ENCODE results near the gene ASPA.
"Not testable (repeated sequence)": the region's sequence is repeated elsewhere in the genome, so short reads cannot be mapped to it uniquely, and the experiment has no call there.

ASPA gene

DNA sequence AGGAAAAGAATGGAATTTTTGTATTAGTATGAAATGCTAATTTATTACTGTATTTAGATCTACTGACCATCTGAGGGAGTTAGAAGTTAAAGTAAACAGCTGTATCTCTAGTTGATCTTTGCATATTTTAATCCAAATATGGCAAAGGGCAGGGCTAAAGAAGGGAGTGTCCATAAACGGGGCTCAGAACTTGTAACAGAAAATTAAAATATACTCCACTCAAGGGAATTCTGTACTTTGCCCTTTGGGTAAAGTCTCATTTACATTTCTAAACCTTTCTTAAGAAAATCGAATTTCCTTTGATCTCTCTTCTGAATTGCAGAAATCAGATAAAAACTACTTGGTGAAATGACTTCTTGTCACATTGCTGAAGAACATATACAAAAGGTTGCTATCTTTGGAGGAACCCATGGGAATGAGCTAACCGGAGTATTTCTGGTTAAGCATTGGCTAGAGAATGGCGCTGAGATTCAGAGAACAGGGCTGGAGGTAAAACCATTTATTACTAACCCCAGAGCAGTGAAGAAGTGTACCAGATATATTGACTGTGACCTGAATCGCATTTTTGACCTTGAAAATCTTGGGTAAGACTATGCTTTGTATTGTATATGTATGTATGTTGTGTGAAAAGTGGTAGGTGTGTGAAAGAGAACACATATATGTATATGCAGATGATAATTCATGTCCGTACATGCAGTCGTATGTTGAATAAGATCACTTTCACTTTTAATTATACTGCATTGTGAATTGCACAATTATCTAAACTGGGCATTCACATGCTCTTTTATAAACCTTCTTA is at the start of gene ASPA:
Gene ASPA, plus strand, starts transcription at position 186 of the 799 bp plus-strand sequence. Its CDS starts 163 bp downstream, at position 349.
- no peak for DNase-seq

DNA sequence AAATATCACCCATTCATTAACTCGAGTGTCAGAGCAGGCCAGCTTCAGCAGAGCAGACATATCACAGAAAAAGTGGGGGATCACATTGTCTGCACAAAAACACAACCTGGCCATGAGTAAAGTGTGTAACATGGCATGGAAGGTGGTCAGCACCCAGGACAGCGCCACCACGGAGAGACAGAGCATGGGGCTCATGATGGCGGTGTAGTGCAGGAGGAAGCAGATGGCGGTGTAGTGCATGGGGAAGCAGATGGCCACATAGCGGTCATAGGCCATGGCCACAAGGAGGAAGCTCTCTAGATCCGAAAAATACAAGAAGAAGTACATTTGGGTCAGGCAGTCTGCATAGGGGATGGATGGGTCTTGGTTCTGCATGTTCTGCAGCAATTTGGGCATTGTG is 42.6 kb upstream of the ASPA start:
- DNase-seq, result not testable (repeated sequence)

DNA sequence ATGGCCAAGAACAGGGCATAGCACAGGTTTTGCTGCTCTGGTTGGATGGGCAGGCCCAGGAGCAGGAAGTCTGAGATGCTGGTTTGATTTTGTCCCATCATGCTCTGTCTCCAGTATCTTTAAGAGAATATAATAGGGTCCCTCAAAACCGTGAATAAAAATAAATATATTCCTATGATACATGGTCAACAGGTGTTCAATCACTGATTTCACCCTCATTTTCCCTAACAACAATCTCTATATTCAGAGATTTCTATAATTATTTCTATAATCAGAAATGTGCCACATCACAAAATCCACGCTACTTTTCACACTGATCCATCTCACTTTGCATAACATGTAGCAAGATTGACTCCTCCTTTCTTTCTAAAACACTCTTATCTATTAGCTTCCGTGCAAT is 42.1 kb upstream of the ASPA start, which contains the start of gene OR1E2:
Gene OR1E2, minus strand, starts transcription at position 101 of the 400 bp plus-strand sequence. Its CDS starts 0 bp downstream, at position 101.
- no peak for DNase-seq

DNA sequence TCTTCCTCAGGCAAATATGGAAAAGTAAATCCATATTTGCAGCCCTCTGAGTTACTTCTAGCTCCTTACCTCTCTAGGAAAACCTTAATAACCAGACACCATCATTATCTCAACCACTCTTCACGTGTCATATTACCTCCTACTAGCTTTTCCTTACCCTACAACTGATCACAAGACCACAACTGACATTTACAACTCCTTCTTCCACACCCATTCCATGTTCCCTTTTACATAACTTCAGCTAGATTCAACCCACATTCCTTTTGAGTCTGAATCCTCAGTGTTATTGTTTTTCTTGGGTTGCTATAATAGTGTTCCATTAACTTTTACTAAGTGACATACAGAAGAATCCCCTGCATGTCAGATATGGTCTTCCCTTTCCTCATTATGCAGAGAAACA is 37.4 kb upstream of the ASPA start:
- DNase-seq, result no peak

DNA sequence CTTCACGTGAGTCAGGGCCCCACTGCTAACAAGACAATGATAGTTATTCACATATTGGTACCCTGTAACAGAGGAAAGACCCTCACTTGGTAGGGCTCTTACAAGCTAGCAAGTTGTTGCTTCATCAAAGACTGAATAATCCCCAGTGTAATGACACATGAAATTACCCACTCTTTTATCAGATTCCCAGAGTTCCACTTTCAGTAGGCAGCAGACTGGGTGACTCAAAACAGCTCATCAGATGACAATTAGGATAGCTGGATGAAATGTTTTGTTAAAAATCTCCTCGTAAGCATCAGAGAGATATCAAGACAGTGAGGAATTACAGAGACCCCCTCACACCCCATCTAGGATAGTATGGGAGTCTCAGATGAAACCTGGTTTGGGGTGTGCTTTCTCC is 35.3 kb upstream of the ASPA start:
- DNase-seq, result no peak

DNA sequence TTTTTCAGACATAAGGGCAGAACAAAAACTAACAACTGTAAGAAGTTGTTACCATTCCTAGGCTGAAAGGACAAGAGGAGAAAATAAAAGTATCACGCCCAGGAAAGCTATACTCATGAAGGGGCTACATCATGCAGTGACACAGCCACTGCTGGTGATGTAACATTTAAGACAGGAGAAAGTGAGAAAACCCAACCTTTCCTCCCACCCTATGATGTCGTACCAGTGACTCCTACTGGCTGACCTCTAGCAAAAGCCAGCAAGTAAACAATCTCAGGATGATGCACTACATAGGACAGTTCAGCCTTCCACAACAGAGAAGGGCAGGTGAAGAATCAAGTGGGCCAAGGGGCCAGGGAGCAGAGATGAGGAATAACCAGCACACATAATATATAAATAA is 28.2 kb upstream of the ASPA start:
- no peak for DNase-seq

DNA sequence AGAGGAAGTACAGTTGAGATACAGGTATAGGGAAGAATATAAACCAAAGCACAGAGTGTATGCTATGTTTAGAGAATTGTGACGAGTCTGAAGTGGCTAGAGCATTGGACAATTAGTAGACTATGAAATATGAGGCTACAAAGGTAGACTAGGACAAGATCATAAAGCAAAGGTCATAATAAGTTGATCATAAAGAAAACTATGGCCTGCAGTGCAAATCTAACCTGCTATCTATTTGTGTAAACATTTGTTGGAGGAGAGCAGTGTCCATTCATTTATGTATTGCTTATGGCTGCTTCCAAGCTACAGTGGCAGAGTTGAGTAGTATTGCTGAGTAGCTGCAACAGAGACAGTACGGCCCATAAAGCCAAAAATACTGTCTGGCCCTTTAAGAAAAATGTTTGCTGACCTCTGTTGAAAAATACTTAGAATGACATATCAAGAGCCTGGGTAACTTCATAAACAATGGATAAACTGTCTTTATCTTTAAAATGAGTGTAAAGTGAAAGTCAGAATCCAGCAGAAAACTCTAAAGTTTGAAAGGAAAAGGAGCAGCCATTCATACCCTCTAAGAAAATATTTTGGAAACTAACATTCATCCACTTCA is 27.6 kb upstream of the ASPA start:
- DNase-seq, result no peak

DNA sequence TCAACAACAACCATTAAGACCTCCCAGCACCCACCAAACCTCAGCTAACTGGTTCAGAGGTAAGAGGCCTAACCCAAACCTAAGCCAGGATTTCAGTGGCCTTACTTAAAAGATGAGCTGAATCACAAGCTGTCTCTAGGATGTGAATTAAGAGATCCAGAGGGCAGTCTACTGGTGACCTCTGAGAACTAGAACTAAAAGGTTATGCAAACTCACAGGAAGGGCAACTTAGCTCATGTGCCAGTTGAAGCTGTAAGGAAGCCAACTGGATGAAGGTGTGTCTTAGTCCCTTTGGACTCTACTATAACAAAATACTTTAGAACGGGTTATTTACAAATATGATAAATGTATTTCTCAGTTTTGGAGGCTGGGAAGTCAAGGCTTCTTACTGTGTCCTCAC is 9.4 kb upstream of the ASPA start:
- DNase-seq, result not testable (repeated sequence)

DNA sequence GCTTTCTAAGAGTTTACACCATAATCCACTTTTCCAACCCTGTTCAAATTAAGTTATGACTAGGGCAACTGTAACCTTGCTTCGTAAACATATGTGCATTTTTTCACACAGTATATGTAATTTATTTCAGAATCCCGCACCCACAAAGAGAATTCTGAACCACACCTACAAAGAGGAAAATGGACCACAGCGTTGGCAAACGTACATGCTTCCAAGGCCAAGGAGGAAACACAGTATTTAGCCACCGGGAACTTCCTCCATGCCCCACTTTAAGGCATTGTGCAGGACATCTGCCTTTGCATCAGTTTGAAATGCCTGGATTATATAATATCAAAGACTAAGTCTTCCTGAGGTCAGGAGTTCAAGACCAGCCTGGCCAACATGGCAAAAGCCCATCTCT is 6.3 kb upstream of the ASPA start:
- DNase-seq, result no peak

DNA sequence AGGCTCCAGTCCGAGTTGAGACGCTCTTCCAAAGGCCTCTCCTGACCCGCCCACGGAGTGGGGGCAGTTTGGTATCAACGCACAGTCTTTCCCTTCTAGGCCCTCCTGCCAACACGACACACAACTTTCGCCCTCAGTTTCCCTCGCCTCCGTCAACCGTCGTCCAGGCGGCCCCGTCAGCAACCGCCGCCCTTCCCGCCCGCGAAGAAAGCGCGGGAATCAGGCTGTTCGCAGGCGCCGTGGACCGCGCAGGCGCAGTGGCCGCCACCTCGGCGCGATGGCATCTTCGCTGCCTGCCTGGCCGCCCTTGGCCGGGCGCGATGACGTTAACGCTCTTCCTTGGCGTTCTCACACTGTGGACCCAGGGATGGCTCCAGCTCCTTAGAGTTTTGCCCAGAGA is 4.2 kb upstream of the ASPA start, which contains the start of gene SPATA22:
Gene SPATA22, minus strand, starts transcription at position 221 of the 400 bp plus-strand sequence. CDS start 2,494 bp downstream, outside the sequence.
- no peak for DNase-seq

DNA sequence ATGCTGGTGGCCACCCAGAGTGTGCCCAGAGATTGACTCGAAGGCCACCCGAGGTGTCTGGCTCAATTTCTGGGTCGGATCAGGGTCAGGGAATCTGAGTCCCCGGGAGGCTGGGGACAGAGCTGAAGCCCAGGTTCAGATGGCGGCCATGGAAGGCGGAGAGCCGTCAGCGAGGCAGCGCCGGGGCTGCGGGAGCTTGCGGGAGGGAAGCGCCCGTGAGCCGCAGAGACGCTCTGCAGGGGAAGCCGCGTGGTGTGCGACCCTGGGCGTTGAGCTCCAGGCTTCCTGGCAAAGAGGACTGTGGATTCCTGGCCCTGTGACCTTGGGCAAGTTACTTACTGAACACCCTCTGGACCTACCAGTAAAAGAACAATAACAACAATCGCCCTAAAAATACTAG is 3.7 kb upstream of the ASPA start:
- DNase-seq, result no peak

DNA sequence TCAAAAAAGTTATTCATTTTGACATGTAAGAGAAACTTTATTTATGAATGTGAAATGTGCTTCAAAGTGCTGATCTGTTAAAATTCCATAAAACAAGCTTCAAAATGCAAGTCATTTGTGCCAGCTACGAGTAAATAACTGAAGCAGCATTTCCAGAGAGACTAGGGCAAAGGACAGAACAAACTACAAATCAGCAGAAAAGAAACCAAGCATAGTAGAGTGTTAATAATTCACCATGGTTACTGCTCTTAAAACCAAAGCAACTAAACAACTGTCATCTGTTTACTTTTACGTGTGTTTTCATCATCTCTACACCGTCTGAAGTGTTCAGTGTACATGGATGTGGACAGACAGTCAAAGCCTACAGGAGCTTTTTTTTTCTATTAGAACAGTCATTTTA is 1.6 kb upstream of the ASPA start:
- no peak for DNase-seq

DNA sequence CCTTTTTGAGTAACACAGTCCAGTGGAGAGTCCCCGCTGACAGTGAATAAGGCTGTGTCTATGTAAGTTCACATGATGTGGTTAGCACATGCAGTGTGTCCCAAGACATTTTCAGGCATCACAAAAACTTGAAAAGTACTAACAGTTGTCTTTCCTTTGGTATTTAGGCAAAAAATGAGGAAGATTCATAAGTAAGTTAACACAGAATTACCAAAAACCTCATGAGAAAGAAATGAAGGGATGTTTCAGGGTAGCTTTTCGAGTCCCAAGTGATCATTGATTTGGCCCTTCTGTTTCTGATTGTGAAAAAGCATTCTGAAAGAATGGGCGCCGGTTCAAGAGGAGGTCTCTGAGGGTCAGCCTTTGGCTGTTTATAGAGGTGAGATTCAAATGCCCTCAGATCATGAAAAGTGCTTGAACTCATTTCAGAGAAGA is 529 bp upstream of the ASPA start:
- no peak for DNase-seq

DNA sequence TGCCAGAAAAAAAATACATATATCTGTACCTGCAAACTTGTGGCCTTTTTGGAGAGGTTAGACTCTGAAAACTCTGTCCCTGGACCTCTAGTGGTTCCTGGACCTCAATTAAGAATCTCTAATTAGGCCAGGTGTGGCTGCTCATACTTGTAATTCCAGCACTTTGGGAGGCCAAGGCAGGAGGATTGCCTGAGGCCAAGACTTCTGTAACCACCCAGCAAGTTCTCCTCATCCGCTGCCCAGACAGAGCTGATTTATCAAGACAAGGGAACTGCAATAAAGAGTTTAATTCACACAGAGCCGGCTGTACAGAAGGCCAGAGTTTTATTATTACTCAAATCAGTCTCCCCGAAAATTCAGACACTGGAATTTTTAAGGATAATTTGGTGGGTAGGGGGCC is 4.2 kb downstream of the ASPA start:
- no peak for DNase-seq

DNA sequence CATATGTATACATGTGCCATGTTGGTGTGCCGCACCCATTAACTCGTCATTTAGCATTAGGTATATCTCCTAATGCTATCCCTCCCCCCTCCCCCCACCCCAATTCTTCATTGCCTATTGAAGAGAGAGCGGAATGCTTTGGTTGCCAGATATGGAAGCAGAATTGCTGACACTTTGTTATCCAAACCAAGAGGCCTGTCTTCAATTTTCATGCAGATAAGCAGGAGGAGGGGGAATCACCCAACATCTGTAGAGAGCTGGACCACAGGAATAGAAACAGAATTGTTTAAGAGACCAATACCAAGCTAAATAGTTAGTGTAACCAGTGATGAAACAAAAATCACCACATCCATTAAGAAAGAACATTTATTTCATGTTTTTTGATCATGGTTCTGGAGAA is 7.1 kb downstream of the ASPA start:
- no peak for DNase-seq

DNA sequence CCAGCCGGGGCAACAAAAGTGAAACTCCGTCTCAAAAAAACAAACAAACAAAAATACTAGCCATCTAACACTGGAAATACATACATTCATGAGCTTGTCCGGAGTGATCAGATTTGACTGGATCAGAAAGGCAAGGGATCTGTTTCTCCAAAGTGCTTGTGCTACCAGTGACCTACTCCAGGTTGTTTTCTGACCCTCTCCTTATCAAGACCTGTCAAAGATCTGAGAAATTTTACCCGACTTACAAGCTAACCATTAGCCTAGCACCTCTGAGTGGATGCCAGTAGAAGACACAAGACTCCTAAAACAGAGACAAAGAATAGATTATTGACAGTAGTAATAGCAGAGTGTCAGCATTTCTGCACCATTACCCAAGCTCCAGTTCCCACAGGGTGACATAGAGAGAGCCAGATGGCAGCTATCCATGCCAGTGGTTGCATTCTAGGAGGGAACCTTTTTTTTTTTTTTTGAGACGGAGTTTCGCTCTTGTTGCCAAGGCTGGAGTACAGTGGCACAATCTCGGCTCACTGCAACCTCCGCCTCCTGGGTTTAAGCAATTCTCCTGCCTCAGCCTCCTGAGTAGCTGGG is 9.8 kb downstream of the ASPA start:
- no peak for DNase-seq

DNA sequence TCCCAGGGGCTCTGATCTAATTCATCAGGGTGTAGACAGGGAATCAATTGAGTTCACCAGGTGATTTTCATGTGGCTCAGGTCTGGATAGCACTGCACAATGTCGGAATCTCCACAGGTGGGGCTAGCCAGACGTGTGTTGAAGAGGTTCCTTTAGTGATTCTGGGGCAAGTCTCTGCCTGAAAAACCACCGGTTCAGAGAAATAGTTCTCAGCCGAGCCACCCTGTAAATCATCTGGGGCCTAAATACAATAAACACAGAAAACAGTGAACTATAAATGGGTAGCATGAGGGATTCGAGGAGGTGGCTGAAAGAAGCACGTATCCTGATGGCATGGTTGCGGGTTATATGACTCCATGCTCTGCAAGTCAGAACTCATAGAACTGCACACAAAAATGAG is 21.3 kb downstream of the ASPA start:
- DNase-seq, result no peak

DNA sequence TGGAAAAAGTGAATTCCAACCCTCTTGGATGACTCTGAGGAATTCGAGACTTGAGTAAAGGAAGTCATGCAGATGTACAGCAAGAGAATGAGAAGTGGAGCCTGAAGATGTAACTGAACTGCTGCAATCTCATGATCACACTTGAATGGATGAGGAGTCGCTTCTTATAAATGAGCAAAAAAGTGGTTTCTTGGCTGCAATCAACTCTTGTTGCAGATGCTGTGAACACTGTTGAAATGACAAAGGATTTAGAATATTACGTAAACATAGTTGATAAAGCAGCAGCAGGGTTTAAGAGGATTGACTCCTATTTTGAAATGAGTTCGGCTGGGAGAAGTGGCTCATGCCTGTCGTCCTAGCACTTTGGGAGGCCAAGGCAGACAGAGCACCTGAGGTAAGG is 25.5 kb downstream of the ASPA start:
- DNase-seq, result no peak

DNA sequence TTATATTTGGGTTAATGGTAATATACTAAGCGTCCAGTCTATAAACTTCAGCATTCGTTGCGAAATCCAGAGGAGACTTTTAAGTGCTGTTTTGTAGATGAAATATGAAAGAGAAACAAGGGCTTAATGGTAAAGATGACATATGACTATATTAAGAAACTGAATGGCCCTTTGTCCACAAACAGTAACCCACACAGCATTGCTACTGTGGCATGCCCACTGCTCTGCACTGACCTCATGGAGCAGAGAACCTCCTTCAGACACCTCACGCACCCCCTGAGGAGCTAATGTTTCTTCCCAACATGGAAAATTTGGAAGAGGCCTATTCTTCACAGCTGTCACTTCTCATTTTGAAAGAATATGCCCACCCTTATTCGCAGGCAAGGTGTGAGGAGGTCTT is 26.7 kb downstream of the ASPA start:
- DNase-seq, result no peak

DNA sequence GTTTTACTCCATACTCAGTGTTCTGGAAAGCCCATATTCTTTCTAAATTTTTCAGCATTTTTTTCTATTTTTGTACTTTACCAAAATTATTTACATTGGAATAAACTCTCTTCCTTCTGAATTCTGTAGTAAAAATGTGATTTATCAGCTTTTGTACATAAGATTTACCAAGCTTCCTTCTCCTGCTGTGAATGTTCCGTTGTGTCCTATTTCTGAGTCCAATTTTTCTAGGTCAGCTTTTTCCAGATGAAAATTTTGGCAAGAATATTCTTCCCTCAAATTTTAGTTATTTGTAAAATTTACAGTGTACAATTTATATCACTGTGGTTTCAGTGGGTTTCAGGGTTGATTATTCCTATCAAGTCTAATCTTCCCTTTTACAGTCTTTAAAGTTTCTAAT is 27.5 kb downstream of the ASPA start:
- no peak for DNase-seq

DNA sequence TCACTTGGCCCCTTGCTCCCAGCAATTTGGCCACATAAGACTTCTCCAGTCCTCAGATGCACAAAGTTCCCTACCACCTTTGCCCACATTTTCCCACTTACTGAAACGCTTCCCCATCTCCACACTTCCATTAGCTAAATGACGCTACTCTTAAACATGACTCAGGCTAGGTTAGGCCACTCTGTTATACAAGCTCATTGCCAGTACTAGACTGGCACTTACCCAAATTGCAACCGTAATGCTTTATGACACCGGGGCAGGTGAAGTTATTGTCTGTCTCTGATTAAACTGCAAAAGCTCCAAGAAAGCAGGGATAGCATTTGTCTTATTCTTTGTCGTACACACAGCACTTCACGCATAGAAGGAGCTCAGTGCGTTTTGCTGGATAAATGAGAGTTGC is 29.2 kb downstream of the ASPA start:
- DNase-seq, result no peak

DNA sequence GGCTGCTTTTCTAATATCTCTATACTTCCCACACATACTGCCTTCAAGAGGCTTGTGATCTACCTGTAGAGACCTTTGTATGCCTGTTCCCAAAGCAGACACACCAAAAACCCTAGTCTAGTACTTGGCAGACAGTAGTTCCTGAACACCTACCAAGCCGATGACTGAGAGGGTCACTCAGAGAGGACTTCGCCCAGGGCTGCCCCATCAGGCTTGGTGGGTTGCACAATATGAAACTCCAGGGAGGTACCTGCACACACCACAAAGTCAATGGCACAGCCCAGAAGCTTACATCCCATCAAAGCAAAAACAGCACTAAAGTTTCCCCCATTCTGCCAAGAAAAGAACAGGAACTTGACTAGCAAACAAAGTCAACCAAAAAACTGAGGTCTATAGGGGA is 30.3 kb downstream of the ASPA start:
- no peak for DNase-seq

DNA sequence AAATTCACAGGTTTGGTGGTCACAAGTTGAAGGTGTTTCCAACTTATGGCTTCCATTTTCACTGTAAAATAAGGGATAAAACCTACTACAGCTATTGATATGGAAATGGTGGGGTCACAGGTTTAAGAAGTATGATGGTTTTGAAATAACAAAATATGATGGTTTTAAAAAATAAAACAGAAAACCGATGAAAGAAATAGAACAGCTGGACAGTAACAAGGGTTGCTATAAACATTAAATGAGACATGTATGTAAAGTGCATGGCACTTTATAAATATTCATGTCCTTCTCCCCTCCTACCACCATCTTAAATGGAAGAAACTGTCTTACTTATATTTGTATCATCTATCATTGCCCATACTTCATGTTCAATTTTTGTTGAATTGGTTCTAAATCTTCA is 31.3 kb downstream of the ASPA start:
- DNase-seq, result no peak

DNA sequence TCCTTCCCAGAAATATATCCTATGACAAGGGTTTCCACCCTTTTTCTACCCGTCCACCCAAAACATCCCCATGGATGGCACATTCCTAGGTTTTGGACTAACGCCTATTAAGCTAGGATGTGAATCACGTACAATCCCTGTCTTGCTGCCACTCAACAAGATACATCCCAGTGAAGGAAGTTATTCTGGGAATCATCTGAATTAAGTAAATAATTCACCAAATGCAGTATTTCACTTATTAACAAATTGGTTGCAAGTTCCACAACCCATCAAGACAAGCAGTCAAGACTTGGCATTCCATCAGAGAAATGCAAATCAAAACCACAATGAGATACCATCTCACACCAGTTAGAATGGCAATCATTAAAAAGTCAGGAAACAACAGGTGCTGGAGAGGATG is 32.1 kb downstream of the ASPA start:
- DNase-seq, result no peak
